Tibial nerve (tissue), 4 donors: ENCODE results near the gene CALHM2.

Experiments
- EP300 ChIP-seq, 2 donors: sonication (generic); formaldehyde crosslinking; IDR thresholded peaks; one replicate each; pipeline ENCODE4 v1.6.1; 2017; ENCODE audit warnings: antibody characterized with exemption in 2 of 2, mild to moderate bottlenecking in 1 of 2
- POLR2A ChIP-seq, 2 donors: fragments of 450-650 bp; IDR thresholded peaks; one replicate each; pipeline ENCODE4 v1.6.1; 2017; ENCODE audit warnings: antibody characterized with exemption in 2 of 2, mild to moderate bottlenecking in 2 of 2, moderate library complexity in 2 of 2
- TF ChIP-seq, protein P1 (sequence below), 5 experiments: fragments of 200-600 bp in 3 of 5; fragments of 450-650 bp in 2 of 5; sonication (generic) in 3 of 5; IDR thresholded peaks; one replicate each; pipeline ENCODE4 v1.5.1; 2016 to 2019; ENCODE audit warnings: antibody characterized with exemption in 5 of 5, mild to moderate bottlenecking in 3 of 5, moderate library complexity in 2 of 5

DNA sequence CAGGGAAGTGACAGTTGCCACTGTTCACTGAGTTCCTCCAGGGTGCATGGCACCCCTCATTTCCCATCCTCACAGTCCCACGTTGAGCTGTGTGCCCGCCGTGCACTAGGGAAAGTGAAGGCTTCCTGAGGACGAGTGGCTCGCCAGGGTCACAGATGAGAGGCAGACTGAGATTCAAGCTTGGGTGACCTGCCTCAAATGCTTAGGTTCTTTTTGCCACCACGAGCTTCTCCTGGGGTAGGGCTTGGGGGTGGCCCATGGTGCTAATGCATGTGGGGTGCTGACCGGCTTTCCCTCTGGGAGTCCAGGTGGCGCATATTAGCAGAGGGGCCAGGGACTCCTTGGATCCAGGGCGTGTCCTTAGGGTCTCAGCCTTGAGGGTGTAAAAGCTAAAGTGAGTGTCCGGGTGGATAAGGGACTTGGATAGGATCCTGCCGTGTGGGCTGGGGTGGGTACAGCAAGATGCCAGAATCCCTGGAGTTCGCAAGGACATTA lies 1.9 kb downstream of the CALHM2 start:
- TF ChIP-seq, protein P1, sequence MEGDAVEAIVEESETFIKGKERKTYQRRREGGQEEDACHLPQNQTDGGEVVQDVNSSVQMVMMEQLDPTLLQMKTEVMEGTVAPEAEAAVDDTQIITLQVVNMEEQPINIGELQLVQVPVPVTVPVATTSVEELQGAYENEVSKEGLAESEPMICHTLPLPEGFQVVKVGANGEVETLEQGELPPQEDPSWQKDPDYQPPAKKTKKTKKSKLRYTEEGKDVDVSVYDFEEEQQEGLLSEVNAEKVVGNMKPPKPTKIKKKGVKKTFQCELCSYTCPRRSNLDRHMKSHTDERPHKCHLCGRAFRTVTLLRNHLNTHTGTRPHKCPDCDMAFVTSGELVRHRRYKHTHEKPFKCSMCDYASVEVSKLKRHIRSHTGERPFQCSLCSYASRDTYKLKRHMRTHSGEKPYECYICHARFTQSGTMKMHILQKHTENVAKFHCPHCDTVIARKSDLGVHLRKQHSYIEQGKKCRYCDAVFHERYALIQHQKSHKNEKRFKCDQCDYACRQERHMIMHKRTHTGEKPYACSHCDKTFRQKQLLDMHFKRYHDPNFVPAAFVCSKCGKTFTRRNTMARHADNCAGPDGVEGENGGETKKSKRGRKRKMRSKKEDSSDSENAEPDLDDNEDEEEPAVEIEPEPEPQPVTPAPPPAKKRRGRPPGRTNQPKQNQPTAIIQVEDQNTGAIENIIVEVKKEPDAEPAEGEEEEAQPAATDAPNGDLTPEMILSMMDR (IDR thresholded peaks at IDR 0.05): no peak
- TF ChIP-seq POLR2A (IDR thresholded peaks at IDR 0.05) (no peak), EP300 (IDR thresholded peaks at IDR 0.05) (no peak)
